DMS114 treated with DMSO at 0.1 percent for 48 hours (cell line): ENCODE measurements around the gene LRP1B.
"Not testable (repeated sequence)": the region's sequence is repeated elsewhere in the genome, so short reads cannot be mapped to it uniquely, and the experiment has no call there.

Experiments used
- DNase-seq: peaks from one replicate; lab custom pipeline; 2025; ENCODE audit not compliant: unreplicated experiment; lab: John Stamatoyannopoulos, UW

LRP1B gene

DNA sequence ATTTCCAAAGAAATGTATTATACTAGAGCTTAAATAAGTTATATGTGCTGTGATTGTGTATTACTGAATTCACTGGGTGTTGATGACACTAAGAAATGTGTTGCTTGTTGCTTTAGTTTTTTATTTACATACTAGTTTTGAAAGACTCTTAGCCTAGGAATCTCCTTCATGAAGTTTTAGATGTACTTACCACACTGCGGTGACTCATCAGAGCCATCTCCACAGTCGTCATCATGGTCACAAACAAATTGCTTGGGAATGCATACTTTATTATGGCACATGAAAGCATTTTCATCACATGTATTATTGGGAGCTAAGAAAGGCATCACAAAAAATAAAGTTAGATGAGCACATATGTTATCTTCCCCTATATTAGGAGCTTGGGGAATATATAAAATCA is 1624.2 kb downstream of the LRP1B start:
- no peak for DNase-seq

DNA sequence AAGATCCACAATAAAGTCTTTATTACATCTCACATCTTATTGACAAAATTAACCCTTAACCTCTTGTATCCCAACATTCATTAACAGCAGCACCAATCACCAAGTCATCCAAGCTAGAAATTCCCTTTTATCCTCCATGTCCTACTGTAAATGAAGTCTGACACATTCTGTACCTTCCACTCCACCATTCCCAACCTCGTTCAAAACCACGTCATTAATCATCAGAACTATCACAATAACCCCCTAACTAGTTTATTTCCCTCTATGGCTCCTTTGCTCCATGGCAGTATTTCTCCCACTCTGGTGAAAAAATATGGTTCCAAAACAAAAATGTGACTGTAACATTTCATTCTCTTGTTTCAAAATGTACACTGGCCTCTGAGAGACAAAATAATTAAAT is 1626.2 kb downstream of the LRP1B start:
- no peak for DNase-seq

DNA sequence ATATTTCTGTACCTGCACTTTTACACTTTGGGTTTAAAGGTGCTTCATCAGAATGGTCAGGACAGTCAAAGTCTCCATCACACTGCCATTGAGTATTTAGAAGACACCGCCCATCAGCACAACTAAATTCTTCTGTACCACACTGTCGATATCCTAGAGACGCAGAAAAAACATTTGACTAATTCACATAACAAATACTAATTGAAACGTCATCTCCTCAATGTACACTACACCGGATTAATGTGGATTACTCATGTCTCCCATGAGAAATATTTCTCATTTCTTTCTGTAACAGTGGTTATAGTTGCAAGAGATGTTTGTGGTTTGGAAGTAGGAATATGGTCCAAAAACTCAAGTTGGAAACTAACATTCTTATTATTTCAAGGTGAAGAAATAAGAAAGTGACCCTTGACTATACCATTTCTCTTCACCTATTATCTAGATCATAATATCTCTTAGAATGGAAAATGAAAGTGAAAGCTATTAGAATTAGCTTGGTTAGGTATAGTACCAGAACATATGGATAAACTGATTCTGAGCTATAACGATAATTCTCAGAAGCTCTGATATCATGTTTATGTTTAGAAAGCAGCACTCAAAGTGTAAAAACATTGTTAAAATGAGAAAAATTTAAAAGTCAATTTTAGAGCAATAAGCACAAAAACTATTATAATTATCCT is 1627.7 kb downstream of the LRP1B start:
- DNase-seq = no peak

DNA sequence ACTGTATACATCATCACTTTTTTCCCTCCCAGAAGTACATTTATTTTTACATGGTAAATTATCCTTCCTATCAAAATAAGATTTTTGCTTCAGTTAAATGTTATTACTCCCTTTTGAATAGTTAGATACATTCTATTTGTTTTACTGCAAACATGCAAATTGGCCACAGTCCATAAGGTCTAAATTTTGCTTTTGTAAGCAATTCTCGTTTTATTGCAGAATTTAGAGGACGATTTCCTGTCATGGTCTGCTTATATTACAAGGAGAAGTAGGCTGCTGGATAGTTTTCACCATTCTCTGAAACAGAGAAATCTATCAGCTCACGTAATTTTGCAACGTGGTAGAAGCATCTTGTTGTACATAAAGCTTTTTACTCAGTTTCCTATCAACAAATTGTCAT is 1632.5 kb downstream of the LRP1B start:
- no peak for DNase-seq

DNA sequence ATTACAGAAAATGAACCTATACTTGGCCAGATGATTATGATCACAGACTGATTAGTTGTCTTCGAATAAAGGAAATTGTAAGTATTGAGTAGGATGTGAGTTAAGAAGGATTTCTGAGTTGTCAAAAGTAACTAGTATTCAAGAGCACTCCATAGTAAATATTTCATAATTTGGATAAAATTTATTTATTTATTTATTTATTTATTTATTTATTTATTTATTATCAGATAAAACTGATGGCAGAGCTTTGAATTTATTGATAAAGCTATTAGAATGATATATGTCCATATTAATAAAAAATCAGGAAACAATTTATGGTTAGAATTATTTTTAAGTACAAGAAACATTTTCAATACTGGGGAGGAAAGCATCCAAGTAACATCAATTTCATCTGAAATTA is 1634.1 kb downstream of the LRP1B start:
- DNase-seq = no peak

DNA sequence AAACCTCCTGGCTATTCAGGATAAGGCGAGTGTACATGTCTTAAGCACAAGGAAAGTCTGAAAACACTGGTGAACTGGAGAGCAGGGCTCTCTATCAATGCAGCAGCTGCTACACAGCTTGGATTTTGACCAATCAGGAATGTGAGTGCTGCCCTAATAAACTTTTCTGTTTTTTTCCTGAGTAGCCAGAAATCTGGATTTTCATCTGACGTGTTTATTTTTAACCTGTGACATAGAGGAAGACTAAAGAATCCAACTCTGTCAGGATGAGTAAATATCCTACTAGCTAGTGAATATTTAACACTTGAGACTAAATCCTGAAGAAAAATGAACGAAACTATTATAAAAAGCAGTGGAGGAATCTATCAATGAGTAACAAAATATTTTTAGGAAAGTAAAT is 1638.9 kb downstream of the LRP1B start:
- DNase-seq = no peak

DNA sequence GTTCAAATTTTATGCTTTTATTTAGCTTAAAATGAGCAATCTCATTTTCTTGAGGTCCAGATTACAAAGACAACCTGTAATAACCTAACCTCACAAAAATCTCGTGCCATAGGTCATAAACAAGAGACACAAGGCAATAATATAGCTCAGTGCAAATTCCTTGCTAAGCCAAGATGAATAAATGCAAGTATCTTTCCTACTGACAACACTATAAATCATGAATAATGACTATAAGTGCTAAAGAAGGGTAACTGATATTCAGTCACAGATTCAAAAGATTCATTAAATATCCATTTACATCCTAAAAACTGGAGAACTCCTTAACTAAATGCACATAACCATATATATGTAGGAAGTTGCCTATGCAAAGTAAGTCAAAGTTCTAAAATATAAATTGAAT is 1641.6 kb downstream of the LRP1B start:
- DNase-seq = no peak

DNA sequence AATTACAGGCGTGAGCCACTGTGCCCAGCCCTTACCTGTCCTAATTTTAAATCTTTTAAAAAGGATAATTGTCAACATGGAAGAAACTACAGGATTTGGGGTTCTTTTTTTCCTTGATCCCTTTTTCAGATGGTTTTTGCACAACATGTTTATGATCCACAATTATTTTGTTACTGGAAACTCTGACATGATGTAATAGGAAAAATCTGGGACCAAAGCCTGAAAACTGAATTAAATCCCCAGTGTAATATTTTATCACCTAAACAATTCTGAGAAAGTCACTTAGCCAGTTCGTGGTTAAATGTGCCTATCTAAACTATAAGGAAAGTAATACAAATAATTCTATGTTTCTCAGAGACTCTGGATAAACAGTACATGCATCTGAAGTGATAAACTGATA is 1649.7 kb downstream of the LRP1B start:
- DNase-seq = no peak

DNA sequence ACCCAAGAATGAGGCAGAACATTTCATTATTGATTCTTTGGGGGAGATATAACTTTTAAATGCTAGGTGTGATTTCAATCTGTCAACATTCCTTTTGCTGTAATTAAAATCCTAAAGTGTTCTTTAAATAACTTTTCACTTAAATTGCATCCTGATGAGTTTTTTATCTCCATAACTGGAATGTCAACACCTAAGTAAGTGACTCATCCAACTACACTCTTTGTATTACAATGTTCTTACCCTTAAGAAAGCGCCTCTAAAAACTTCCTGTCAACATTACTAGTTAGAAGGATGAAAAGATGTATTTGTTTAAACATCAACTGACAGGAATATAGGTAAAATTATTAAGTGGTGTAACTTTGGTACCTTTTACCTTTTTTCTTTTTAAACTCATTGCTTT is 1657.0 kb downstream of the LRP1B start:
- no peak for DNase-seq

DNA sequence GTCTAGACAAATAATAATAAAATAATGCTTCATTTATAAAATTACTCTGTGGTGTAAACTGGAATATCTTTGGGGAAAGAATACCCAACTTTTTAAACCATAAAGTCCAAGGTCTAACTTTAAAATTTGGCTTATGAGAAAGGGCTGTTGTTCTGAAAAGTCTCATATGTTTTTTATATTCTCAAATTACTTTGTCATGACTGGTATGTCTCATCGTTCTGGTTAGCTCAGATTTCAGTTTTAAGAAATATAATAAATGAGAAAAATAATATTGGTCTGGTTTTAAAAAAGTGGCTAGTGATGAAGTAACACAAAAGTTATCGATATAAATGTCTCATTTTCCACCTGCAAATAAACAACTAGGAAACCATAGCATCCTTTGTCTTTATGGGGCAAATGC is 1658.1 kb downstream of the LRP1B start:
- no peak for DNase-seq

DNA sequence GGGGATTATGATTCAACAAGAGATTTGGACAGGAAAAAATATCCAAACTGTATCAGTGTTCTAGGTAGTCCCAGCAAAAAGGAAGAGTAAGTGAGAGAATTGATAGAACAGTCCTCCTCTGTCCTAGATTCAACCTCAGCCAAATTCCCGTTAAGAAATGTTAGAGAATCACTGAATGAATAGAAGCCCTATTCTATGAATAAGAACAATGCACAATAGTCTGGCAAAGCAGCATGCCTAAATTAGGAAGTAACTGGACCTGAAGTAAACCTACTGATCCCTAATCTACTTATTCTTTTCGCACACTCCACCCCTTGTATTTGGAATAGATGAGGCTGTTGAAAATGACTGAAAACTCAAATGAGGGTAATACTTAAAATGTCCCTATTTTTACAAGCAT is 1665.5 kb downstream of the LRP1B start:
- no peak for DNase-seq

DNA sequence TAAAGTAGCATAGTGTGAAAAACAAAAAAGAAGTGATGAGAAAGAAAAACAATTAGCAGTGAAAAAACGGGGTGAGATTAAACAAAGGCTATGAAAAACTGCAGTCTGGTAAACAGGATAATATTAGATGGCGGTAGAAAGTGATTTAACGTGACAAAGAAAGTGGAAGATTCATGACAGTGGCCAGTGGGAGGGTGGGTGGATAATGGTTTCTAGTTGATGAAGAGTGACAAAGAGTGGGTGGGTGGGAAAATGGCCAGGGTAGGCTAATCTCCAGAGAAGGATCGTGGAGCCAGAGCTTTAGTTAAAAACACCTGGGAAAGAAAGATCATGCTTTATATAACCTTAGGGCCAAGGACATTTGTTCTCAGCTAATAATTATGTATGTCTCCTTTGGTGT is 1667.8 kb downstream of the LRP1B start:
- DNase-seq = no peak

DNA sequence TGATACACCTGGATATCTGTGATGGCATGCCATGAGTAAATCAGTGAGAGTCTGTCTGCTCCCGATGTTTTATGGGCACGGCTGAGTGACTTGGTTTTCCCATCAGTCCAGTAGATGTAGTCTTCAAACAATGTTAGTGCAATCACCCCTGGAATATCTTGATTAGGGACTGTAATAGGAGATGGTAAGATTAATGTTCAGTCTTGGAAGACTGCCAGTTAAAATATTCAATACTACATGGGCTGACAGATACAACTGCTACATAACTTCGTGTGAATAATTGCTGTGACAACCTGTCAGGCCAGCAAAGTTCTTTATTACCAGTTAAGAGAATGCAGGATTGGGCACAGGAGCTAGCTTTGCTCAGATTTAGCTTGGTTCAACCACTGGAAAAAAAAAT is 1673.3 kb downstream of the LRP1B start:
- no peak for DNase-seq

DNA sequence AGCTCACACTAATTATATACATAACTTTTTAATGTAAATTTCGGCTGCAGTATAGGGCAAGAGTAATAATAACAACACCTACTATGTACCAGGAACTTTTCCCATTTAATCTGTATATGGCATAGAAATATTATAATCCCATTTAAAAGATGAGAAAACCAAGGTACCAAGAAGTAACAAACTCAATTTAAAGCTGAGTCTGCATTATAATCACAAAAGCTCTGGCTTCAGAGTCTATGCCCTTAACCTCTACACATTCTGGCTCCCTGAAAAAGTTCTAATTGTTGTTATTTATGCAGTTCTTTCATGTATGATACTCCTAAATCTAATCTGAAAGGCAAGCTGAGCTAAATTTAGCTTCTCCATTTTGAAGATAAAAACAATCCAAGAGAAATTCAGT is 1675.5 kb downstream of the LRP1B start:
- no peak for DNase-seq

DNA sequence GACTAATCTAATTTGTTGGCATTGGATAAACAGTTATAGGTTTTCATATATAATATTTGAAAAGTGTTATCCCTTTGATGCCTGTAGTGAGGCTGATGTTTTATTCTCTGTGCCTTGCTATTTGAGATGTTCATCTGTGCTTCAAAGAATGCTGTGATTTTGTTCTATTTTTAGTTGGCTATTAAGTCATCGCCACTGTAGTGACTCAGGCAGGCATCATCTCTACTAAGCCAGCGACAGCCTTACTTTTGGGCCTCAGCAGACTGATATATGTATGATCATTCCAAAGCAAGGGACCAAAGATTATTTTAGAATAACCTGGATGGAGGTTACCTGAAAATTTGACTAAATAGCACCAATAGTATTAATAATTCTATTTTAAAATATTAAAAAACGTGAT is 1676.1 kb downstream of the LRP1B start:
- no peak for DNase-seq

DNA sequence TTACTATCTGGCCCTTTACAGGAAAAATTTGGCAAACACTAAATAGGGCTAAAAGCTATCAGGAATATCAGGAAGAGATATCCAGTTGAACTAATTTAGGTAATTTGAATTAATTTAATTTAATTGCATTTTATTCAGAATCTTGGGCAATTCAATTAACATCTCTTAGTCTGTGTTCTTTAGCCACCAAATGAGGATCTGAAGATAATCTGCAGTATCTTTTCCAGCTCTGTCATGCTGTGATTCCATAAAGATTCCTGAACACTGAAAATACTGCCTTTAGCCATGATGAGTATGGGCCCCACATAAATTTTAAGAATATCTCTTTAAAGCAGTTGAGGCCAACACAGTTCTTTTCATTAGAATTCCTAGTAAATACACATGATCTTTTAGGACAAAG is 1679.5 kb downstream of the LRP1B start:
- no peak for DNase-seq

DNA sequence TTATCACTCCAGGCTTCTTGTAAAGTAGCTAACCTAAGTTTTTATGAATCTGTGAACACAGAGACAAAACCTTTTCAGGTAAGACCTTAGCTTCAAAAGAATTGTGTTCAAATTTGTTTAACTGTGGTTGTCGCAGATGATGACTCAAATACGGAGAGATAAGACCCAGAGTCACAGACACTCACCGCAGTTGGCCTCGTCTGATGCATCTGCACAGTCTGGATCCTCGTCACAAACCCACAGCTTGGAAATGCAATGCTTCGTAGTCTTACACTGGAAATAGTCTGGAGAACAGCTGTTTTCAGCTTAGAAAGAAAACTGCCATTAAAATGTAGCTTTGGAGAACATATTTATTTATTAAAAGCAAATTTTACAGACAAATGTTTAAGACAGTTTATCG is 1688.5 kb downstream of the LRP1B start:
- DNase-seq = no peak

DNA sequence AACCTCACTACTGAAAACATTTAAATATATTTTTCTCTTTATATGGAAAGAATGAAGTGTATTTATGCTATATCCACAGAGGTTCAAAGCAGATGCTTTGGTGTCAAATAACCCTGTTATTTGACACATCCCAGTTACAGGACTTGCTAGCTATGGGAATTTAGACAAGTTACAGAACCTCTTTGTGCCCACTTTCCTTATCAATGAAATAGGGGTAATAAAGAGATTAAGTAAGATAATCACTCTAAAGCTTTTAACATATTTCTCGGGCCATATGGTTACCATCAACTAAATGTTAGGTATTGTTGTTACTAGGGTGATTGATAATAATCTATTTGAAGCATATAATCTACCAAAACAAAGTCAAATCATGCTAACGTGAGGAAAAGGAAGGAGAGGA is 1690.0 kb downstream of the LRP1B start:
- DNase-seq = no peak

DNA sequence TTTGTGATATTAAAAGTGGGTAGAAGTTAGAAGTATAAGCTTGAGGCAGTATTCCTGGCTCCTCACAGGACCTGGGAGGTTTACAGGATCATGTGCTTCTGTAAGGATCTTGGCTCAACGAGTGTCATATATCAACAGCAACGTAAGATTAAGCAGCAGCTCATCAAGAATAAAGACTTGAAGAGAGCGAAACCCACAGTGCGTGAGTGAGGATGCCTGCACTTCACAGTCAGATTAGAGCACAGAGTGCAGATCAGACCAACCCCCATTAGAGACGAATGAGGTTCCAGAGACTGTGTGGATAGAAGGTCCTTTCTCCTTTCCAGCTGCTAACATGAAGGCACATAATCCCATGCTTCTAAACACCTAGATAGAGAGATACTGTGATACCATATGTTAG is 1693.9 kb downstream of the LRP1B start:
- no peak for DNase-seq

DNA sequence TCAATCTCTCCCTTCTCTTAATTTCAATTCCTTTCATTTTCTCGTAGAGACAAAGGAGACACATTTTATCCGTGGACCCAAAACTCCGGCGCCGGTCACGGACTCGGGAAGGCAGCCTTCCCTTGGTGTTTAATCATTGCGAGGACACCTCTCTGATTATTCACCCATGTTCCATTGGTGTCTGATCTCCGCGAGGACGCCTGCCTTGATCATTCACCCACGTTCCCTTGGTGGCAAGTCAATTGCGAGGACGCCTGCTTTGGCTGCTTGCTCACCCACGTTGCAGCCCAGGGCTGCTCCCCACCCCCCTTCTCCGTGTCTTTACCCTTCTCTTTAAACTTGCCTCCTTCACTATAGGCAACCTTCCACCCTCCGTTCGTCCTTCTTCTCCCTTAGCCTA is 1703.8 kb downstream of the LRP1B start:
- DNase-seq = not testable (repeated sequence)

DNA sequence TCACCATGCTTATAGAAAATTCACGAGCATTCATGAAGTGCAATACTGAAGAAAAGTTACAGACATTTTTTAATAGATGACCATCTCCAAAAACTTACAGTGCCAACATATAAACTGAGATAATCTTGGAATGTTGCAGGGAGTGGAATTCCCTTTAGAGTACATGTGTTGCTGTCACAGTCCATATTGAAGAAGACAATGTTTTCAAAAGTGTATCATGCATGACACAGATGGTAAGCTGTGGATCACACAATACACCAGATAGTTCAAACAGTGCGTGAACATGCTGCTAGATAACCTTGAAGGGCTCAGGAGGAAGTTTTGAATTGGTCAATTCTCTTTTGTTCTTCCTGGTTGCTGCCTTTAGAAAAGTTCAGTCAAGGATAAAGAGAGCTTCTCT is 1706.3 kb downstream of the LRP1B start:
- DNase-seq = no peak

DNA sequence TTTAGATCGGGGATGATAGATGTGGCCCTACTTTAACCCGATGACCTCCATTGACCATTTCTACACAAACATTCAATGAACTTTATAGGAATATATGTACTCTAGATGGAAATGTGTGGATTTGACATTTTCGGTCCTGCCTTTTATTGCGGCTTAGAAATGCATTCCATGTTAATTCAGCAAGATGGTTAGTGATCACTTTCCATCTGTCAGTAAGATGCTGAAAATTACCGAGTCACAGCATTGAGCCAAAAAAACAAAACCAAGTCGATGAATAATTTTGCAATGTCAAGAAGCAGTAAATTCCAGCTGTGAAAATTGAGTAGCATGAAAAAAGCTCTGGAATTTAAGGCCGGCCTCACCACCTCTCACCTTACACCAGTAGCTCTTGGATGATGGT is 1708.1 kb downstream of the LRP1B start:
- no peak for DNase-seq

DNA sequence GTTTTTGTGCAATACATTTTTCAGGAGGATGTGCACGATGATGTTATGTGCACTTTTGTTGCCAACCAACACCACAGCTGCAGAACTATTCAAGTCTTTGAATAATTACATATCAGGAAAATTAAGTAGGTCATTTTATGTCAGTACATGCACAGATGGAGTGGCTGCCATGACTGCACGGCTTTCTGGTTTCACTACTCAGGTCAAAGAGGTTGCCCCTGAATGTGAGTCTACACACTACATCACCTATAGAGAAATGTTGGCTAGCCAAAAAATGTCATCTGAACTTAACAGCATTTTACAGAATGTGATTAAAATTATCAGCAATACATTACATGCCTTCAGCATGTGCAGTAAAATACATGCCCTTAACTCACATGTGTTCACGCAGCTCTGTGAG is 1713.3 kb downstream of the LRP1B start:
- DNase-seq = no peak

DNA sequence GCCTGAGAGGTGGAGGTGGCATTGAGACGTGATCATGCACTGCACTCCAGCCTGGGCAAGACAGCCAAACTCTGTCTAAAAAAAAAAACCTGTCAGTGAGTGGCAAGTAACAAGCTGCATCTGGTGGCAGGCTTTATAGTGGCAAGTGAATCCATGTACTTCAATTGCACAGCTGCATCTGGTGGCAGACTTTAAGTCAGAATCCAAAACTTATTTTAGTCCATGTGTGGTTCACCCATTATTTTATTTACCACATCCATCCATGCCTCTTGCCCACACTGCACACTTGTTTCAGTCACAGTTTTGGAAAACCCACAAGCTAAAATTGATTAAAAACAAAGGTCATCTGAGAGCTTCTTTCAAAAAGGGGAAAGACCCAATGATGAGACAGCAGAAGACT is 1714.2 kb downstream of the LRP1B start:
- no peak for DNase-seq
